ENCODE data around the gene SLC4A9. TPM values are rescaled to one million over a fixed set of nuclear protein-coding genes. Genes with fewer than 3 reads are reported as not detected.

SLC4A9 gene
- total RNA-seq, 2 experiments from 2014 or later: 0.35 to 0.44 TPM

DNA sequence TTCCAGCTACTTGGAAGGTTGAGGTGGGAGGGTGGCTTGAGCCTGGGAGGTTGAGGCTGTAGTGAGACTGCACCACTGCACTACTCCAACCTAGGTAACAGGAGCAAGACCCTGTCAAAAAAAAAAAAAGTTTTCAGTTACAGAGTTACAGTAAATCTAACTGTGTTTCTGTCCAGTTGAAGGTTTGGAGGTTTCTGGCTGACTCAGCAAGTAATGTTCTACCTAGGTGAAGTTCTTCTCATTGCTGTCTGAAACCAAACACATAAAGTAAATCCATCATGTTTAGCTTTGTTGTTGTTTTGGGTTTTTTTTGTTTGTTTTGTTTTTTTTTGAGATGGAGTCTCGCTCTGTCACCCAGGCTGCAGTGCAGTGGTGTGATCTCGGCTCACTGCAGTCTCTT lies 33.7 kb downstream of the SLC4A9 start:
- Mint-ChIP-seq H3K9me3 (no peaks in the 10 kb centered on the region), H3K27ac (no peak overlapping the region), H3K4me1 (peaks cover 1% of the 10 kb centered on the region), H3K36me3 (ENCODE audit: low read depth) (no peaks in the 10 kb centered on the region), H3K4me3 (no peak overlapping the region), H3K27me3 (no peaks in the 10 kb centered on the region)
- CTCF ChIA-PET: interaction anchor here (0.7 to 1.6 kb wide), 5 partner anchors 7 to 158 kb away, joined by 3 to 4 read pairs (median 3); no protein-coding TSS in a partner anchor
- no peak for DNase-seq
- POLR2A ChIA-PET: no interaction called here

DNA sequence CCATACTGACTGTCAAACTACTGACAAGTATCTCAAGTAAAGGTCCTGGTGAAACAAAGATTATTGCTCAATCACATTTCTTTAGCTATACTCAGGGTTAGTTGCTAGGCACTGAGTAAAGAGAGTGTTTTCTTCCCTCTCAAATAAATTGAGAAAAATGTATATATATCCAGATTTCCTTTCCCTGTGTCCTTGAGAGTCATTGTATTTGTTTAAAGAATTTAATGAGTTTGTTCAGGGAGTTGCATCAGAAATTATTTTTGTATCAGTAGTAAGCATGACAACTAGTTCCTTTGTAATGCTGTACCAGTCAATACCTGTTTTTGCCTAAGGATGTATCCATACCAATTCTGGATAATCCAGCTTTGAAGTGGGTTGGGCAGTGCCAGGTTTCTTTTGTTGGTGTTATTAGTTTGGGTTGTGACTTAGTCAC lies 38.4 kb downstream of the SLC4A9 start:
- Mint-ChIP-seq H3K4me1 (peaks cover 16% of the 10 kb centered on the region), H3K27ac (no peak overlapping the region), H3K27me3 (no peaks in the 10 kb centered on the region), H3K36me3 (ENCODE audit: low read depth) (peaks cover 4% of the 10 kb centered on the region), H3K4me3 (no peak overlapping the region), H3K9me3 (no peaks in the 10 kb centered on the region)
- POLR2A ChIA-PET: no interaction called here
- CTCF ChIA-PET: interaction anchor here (0.6 kb wide), 1 partner anchor 357 kb away, joined by 3 read pairs; no protein-coding TSS in a partner anchor
- no peak for DNase-seq

DNA sequence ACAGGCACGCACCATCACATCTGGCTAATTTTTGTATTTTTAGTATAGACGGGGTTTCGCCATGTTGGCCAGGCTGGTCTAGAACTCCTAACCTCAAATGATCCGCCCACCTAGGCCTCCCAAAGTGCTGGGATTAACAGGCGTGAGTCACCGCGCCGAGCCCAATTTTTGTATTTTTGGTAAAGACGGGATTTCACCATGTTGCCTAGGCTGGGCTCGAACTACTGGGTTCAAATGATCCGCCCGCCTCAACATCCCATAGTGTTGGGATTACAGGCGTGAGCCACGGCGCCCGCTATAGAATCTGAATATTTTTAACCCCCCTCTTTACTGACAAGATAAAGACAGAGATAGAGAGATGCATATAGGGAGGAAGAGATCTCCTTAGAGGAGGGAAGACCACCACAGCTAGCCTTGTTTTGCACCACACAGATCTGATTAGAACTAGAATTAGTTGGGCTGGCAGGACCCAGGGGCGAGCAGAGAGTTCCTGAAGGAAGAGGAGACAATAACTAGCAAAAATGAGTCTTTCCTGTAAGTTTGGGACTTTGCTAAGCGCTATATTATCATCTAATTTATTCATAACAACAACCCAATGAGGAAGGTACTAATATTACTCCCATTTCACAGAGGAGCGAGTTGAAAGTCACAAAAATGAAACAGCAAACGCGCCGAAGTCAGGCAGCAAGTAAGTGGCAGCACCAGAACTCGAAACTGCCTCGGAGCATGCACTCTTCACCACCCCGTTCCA lies 40.2 kb downstream of the SLC4A9 start:
- CTCF ChIA-PET: interaction anchor here (1.0 to 2.4 kb wide), 7 partner anchors 15 to 325 kb away, joined by 3 to 9 read pairs (median 3); partner anchors contain the start of gene TMCO6
- Mint-ChIP-seq H3K9me3 (no peaks in the 10 kb centered on the region), H3K36me3 (ENCODE audit: low read depth) (peaks cover 12% of the 10 kb centered on the region), H3K4me1 (peaks cover 29% of the 10 kb centered on the region), H3K27me3 (no peaks in the 10 kb centered on the region), H3K27ac (no peak overlapping the region), H3K4me3 (no peak overlapping the region)
- POLR2A ChIA-PET: interaction anchor here (2.1 kb wide), 1 partner anchor 326 kb away, joined by 5 read pairs; no protein-coding TSS in a partner anchor
- DNase-seq: peak; percentile 49

DNA sequence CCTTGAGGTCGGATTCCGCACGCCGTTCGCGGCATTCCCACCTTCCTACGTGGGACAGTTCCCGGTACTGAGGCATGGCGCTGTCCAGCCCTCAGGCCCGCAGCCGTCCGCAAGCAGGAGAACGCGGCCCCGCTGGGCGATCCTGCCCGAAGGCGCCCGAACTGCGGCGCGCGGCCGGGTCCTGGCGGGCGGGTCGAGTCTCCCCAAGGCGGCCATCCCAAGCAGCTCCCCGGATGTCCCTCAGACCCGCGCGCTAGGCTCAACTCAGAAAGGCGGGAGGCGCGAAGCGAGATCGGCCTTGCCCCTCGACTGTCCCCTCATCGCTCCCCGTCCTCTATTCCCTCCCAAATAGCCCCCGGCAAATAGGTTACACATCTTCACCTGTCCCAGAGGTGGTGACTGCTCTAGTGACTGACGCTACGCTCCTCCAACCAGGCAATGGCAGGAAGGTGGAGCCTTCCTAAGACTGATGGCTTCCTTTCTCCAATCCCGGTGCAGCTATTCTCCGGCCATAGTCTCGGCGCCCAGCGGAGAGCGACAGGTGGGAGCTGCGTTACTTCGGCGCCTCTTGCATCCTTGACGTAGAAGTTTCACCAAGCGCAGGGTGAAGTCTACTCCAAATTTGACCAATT lies 40.9 kb downstream of the SLC4A9 start:
- no peak overlapping the region for H3K4me3 Mint-ChIP-seq
- peaks cover 14% of the 10 kb centered on the region for H3K36me3 Mint-ChIP-seq (ENCODE audit: low read depth)
- no peak overlapping the region for H3K27ac Mint-ChIP-seq
- POLR2A ChIA-PET: interaction anchor here (0.7 to 2.1 kb wide), 2 partner anchors 147 to 325 kb away, joined by 3 to 5 read pairs; no protein-coding TSS in a partner anchor
- CTCF ChIA-PET: interaction anchor here (0.9 to 2.4 kb wide), 13 partner anchors 13 to 325 kb away, joined by 3 to 9 read pairs (median 3); partner anchors contain the start of gene TMCO6
- H3K9me3 Mint-ChIP-seq: no peaks in the 10 kb centered on the region
- peak; percentile 91 for DNase-seq
- H3K27me3 Mint-ChIP-seq: no peaks in the 10 kb centered on the region
- H3K4me1 Mint-ChIP-seq: peaks cover 31% of the 10 kb centered on the region

DNA sequence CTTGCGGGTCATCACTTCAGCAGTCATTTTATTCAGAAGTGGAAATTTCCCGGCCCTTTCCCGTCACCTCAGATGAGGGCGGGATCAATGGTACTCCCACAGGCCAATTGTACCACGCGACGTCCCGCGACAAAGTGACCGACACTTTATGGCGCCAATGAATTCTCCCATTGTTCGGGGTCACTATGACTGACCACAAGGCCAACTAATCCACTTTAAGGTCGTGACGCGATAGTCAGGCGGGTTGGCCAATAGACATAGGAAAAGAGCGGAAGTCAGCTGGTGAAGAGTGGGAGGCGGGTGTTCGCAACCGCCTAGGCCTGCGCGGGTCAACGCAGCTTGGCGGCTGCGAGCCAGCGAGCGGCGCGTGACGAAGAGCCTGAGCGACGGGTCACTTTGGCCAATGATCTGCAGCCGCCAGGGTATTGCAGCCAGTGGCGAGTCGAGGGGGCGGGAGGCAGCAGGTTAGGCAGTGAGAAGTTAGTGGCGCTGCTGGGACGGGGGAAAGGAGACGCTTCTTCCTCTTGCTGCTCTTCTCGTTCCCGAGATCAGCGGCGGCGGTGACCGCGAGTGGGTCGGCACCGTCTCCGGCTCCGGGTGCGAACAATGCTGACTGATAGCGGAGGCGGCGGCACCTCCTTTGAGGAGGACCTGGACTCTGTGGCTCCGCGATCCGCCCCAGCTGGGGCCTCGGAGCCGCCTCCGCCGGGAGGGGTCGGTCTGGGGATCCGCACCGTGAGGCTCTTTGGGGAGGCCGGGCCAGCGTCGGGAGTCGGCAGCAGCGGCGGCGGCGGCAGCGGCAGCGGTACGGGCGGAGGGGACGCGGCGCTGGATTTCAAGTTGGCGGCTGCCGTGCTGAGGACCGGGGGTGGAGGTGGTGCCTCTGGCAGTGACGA lies 41.6 kb downstream of the SLC4A9 start, which contains the start of gene ANKHD1:
TSS of gene ANKHD1 (plus strand) at position 472 of the 896 bp plus-strand sequence. CDS start at position 607, 135 bp downstream.
- no peak within 1 kb of the TSS for H3K4me3 Mint-ChIP-seq
- peaks cover 15% of the 10 kb centered on the region for H3K36me3 Mint-ChIP-seq (ENCODE audit: low read depth)
- H3K9me3 Mint-ChIP-seq: no peaks in the 10 kb centered on the region
- no peak within 1 kb of the TSS for H3K27ac Mint-ChIP-seq
- peaks cover 33% of the 10 kb centered on the region for H3K4me1 Mint-ChIP-seq
- ChIA-PET POLR2A (interaction anchor here (0.5 to 2.1 kb wide), 5 partner anchors 16 to 324 kb away, joined by 3 to 5 read pairs (median 4); no protein-coding TSS in a partner anchor), CTCF (interaction anchor here (0.9 to 2.4 kb wide), 17 partner anchors 11 to 324 kb away, joined by 3 to 9 read pairs (median 3); partner anchors contain the start of genes EIF4EBP3 and TMCO6)
- no peaks in the 10 kb centered on the region for H3K27me3 Mint-ChIP-seq
- DNase-seq: peak; percentile 98

DNA sequence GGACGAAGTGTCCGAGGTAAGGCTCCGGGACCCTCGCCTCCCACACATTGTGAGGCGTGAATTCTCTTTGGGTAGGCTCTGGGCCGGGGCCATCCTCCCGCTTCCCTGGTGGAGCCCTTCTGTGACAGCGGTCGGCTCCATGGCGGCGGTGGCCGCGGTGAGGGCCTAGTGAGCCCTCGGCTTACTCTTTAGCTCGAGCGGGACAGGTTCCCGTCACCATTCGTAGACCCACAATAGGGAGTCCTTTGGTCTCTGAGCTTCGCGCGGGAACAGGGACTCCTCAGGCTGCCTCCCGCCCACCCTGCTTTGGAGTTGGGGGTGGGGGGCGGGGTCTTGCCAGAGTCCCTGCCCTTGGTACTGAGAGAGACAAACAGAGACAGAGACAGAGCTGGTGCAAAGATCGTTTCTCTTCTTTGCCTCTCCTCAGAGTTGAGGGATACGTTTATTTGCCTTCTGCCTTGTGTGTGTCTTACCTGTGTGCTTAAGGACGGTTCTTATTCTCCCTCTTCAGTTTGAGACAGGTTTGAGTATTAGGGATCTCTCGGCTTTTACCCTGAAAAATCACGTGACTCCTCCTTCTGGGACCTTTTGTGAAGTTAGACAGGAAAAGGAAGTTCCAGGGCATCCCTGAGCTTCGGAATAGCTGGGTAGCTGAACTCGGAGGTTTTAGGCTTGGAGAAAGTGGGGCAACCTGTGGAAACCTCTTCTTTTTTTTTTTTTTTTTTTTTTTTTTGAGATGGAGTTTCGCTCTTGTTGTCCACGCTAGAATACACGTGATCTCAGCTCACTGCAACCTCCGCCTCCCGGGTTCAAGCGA lies 42.5 kb downstream of the SLC4A9 start:
- CTCF ChIA-PET: interaction anchor here (0.6 to 2.4 kb wide), 10 partner anchors 10 to 261 kb away, joined by 3 to 8 read pairs (median 4); partner anchors contain the start of gene EIF4EBP3
- H3K9me3 Mint-ChIP-seq: no peaks in the 10 kb centered on the region
- H3K4me3 Mint-ChIP-seq: no peak overlapping the region
- H3K36me3 Mint-ChIP-seq (ENCODE audit: low read depth): peaks cover 15% of the 10 kb centered on the region
- peaks cover 33% of the 10 kb centered on the region for H3K4me1 Mint-ChIP-seq
- H3K27ac Mint-ChIP-seq: no peak overlapping the region
- POLR2A ChIA-PET: interaction anchor here (0.8 to 2.1 kb wide), 3 partner anchors 17 to 324 kb away, joined by 3 to 5 read pairs (median 3); no protein-coding TSS in a partner anchor
- no peaks in the 10 kb centered on the region for H3K27me3 Mint-ChIP-seq
- peak; percentile 56 for DNase-seq

DNA sequence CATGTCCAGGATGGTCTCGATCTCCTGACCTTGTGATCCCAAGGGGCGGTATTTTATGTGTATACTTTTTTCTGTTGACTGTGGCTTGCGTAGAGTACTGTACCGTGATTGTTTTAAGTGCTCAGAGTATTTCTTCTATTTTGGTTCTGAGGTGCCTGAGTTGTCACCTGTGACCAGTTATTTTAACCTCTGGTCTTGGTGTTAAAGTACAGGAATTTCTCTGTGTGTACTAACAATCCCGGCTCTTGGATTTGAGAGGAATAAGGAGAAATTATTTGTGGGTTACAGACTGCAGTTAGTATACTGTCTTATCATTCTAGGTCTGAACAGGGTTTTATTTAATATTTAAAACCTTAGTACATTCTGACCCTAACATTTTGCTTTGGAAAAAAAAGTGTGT lies 43.6 kb downstream of the SLC4A9 start:
- POLR2A ChIA-PET: no interaction called here
- Mint-ChIP-seq H3K36me3 (ENCODE audit: low read depth) (peaks cover 15% of the 10 kb centered on the region), H3K27ac (no peak overlapping the region), H3K4me3 (no peak overlapping the region), H3K27me3 (no peaks in the 10 kb centered on the region), H3K4me1 (peaks cover 35% of the 10 kb centered on the region), H3K9me3 (no peaks in the 10 kb centered on the region)
- no peak for DNase-seq
- CTCF ChIA-PET: interaction anchor here (0.8 to 2.4 kb wide), 3 partner anchors 11 to 160 kb away, joined by 3 to 7 read pairs (median 3); no protein-coding TSS in a partner anchor

DNA sequence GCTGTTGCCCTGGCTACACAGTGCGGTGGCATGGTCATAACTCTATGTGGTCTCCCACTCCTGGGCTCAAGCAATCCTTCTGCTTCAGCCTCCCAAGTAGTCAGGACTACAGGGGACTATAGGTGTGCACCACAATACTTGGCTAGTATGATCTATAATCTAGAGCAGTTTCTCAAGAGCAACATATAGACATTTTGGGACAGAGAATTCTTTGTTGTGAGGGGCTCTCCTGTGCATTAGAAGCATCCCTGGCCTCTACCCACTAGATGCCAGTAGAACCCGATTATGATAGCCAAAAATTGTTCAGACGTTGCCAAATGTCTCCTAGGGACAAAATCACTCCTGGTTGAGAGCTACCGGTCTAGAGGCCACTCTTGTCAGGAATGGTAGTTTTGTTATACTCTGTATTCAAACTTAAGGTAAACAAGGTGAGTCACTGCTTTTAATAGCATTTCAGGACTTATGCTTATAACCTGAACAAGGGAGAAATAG lies 48.8 kb downstream of the SLC4A9 start:
- peaks cover 10% of the 10 kb centered on the region for H3K36me3 Mint-ChIP-seq (ENCODE audit: low read depth)
- no peak overlapping the region for H3K27ac Mint-ChIP-seq
- POLR2A ChIA-PET: no interaction called here

DNA sequence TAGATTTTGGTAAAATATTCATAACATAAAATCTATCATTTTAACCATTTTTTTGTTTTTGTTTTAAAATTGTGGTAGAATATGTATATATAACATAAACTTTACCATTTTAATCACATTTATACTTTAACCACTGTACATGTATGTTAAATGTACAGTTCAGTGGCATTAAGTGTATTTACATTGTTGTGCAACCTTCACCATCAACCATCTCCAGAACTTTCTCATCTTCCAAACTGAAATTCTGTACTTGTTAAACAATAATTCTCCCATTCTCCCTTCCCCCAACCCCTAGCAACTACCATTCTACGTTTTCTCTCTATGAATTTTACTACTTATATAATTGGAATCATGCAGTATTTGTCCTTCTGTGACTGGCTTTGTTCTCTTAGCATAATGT lies 53.2 kb downstream of the SLC4A9 start:
- CTCF ChIA-PET: no interaction called here
- Mint-ChIP-seq H3K27ac (no peak overlapping the region), H3K4me3 (no peak overlapping the region), H3K4me1 (peaks cover 14% of the 10 kb centered on the region), H3K27me3 (no peaks in the 10 kb centered on the region), H3K36me3 (ENCODE audit: low read depth) (peaks cover 7% of the 10 kb centered on the region), H3K9me3 (no peaks in the 10 kb centered on the region)
- POLR2A ChIA-PET: no interaction called here
- DNase-seq: no peak

More for the DNA sequence above, 48.8 kb downstream of the SLC4A9 start:
- H3K4me3 Mint-ChIP-seq: no peak overlapping the region
- H3K4me1 Mint-ChIP-seq: peaks cover 27% of the 10 kb centered on the region
- no peaks in the 10 kb centered on the region for H3K27me3 Mint-ChIP-seq
- no peak for DNase-seq
- no peaks in the 10 kb centered on the region for H3K9me3 Mint-ChIP-seq
- CTCF ChIA-PET: no interaction called here

DNA sequence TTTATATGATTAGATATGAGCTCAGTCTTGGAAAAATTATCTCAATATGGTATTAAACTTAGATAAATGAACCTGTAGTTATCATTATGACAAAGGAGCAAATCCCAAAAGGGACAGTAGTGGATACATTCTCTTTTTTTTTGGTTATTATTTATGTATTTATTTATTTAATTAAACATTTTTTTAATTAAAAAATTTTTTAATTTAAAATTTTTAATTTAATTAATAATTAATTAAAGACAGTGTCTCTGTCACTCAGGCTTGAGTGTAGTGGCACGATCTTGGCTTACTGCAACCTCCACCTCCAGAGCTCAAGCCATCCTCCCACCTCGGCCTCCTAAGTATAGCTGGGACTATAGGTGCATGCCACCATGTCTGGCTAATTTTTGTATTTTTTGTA lies 57.2 kb downstream of the SLC4A9 start:
- no peak overlapping the region for H3K27ac Mint-ChIP-seq
- peaks cover 32% of the 10 kb centered on the region for H3K4me1 Mint-ChIP-seq
- ChIA-PET POLR2A (no interaction called here), CTCF (interaction anchor here (0.6 kb wide), 1 partner anchor 30 kb away, joined by 3 read pairs; no protein-coding TSS in a partner anchor)
- no peak overlapping the region for H3K4me3 Mint-ChIP-seq
- no peaks in the 10 kb centered on the region for H3K27me3 Mint-ChIP-seq
- no peak for DNase-seq
- peaks cover 17% of the 10 kb centered on the region for H3K36me3 Mint-ChIP-seq (ENCODE audit: low read depth)
- no peaks in the 10 kb centered on the region for H3K9me3 Mint-ChIP-seq

DNA sequence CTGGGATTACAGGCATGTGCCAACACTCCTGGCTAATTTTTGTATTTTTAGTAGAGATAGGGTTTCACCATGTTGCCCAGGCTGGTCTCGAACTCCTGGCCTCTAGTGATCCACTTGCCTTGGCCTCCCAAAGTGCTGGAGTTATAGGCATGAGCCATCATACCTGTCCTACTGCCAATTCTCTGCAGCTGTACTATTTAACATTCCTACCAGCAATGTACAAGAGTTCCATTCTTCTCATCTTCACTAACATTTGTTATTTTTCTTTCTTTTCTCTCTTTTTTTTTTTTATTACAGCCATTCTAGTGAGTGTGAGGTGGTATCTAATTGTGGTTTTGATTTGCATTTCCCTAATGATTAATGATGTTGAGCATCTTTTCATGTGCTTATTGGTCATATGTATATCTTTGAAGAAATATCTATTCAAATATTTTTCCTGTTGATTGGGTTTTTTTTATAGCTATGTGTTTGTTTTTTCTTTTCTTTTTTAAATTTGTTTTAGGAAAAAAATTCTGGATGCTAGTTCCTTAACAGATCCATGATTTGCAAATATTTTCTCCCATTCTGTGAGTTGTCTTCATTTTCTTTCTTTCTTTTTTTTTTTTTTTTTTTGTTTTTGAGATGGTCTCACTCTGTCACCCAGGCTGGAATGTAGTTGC lies 59.0 kb downstream of the SLC4A9 start:
- DNase-seq: no peak
- Mint-ChIP-seq H3K27me3 (no peaks in the 10 kb centered on the region), H3K9me3 (no peaks in the 10 kb centered on the region), H3K36me3 (ENCODE audit: low read depth) (peaks cover 17% of the 10 kb centered on the region), H3K4me3 (no peak overlapping the region), H3K4me1 (peaks cover 34% of the 10 kb centered on the region), H3K27ac (no peak overlapping the region)
- CTCF ChIA-PET: interaction anchor here (0.6 kb wide), 1 partner anchor 11 kb away, joined by 3 read pairs; no protein-coding TSS in a partner anchor
- POLR2A ChIA-PET: no interaction called here
